SK-N-MC (cell line): ENCODE results near the gene F2RL3.

Source experiments
- EZH2 ChIP-seq: fragments of 200-600 bp; sonication (generic); IDR thresholded peaks from one replicate; pipeline ENCODE4 v1.6.1; 2017; ENCODE audit warnings: antibody characterized with exemption
- FOXP2 ChIP-seq: optimal IDR thresholded peaks from 2 replicates; pipeline ENCODE3; 2011; ENCODE audit warnings: mild to moderate bottlenecking, moderate library complexity; ENCODE audit not compliant: insufficient read depth; ENCODE audit errors: extremely low read length, control extremely low read depth
- POLR2AphosphoS5 ChIP-seq: IDR thresholded peaks from 2 replicates; pipeline ENCODE4 v1.6.1; 2012; ENCODE audit warnings: mild to moderate bottlenecking, low read depth, low read length, borderline replicate concordance

DNA sequence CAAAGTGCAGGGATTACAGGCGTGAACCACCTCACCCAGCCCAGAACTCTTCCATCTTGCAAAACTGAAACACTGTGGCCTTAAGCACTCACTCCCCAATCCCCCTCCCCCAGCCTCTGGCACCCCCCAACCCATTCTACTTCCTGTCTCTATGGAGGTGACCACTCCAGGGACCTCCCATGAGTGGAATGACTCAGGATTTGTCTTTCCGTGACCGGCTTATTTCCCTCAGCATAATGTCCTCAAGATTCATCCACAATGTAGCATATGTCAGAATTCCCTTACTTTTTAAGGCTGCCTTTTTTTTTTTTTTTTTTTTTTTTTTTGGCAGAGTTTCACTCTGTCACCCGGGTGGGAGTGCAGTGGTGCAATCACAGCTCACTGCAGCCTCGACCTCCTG, 3.6 kb upstream of the F2RL3 start:
- TF ChIP-seq POLR2AphosphoS5 (no peak), EZH2 (no peak), FOXP2 (no peak)
